ENCODE data around the gene DIAPH3.

Gene DIAPH3

DNA sequence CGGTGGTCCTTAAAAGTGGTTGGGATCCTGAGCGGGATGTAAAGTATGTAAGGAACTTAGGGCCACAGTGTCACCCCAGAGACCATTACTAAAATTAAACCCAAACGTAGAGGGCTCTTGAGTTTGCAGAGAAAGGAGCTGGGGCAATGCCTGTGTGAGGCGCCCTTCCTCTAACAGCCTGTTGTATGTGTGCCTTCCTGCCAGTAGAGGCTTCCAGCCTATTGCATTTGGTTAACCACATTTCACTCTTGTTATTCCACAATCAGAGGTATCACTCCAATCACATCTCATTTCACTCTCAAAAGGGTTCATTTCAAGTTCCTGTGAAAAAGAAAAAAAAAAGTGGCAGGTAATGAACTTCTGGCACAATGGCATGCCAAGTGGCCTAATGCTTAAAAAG, 29.4 kb downstream of the DIAPH3 start:
- WGBS, 2 experiments: 77 to 80% methylated on average over 4 of the region's 4 CpGs
- Histone ChIP-seq H3K36me3 (ENCODE audit: control insufficient read depth, insufficient read depth, low read length) (no peaks in the 10 kb centered on the region), H3K27me3 (ENCODE audit: control insufficient read depth, insufficient read depth, low read length, poor library complexity, severe bottlenecking) (no peaks in the 10 kb centered on the region)

GRCh38 chr13:60121337-60121687, 42.4 kb downstream of the DIAPH3 start:
- H3K27ac ChIP-seq (ENCODE audit: insufficient read depth, low read depth, low read length, poor library complexity, severe bottlenecking): no peak overlapping the region
- no peak overlapping the region for H3K4me3 ChIP-seq (ENCODE audit: insufficient read depth, low read depth, low read length)
- no peaks in the 10 kb centered on the region for H3K27me3 ChIP-seq (ENCODE audit: control insufficient read depth, insufficient read depth, low read length, poor library complexity, severe bottlenecking)
- H3K36me3 ChIP-seq (ENCODE audit: control insufficient read depth, insufficient read depth, low read length): no peaks in the 10 kb centered on the region
- H3K4me1 ChIP-seq (ENCODE audit: control insufficient read depth, insufficient read depth, low read length): no peaks in the 10 kb centered on the region
- 92 to 97% methylated on average over 3 of the region's 3 CpGs for WGBS, 2 experiments
- H3K9me3 ChIP-seq (ENCODE audit: control insufficient read depth, low read length): no peaks in the 10 kb centered on the region

More for the DNA sequence above, 29.4 kb downstream of the DIAPH3 start:
- H3K4me1 ChIP-seq (ENCODE audit: control insufficient read depth, insufficient read depth, low read length): no peaks in the 10 kb centered on the region
- no peak overlapping the region for H3K27ac ChIP-seq (ENCODE audit: insufficient read depth, low read depth, low read length, poor library complexity, severe bottlenecking)
- H3K4me3 ChIP-seq (ENCODE audit: insufficient read depth, low read depth, low read length): no peak overlapping the region
- H3K9me3 ChIP-seq (ENCODE audit: control insufficient read depth, low read length): no peaks in the 10 kb centered on the region

- no peaks in the 10 kb centered on the region for H3K4me1 ChIP-seq (ENCODE audit: control insufficient read depth, insufficient read depth, low read length)
- H3K4me3 ChIP-seq (ENCODE audit: insufficient read depth, low read depth, low read length): no peak overlapping the region
- H3K9me3 ChIP-seq (ENCODE audit: control insufficient read depth, low read length): no peaks in the 10 kb centered on the region
- no peaks in the 10 kb centered on the region for H3K36me3 ChIP-seq (ENCODE audit: control insufficient read depth, insufficient read depth, low read length)
- no peaks in the 10 kb centered on the region for H3K27me3 ChIP-seq (ENCODE audit: control insufficient read depth, insufficient read depth, low read length, poor library complexity, severe bottlenecking)
- WGBS, 2 experiments: 94 to 97% methylated on average over 4 of the region's 6 CpGs
- no peak overlapping the region for H3K27ac ChIP-seq (ENCODE audit: insufficient read depth, low read depth, low read length, poor library complexity, severe bottlenecking)
Observed at GRCh38 chr13:60120617-60121336, 43.0 kb downstream of the DIAPH3 start.

DNA sequence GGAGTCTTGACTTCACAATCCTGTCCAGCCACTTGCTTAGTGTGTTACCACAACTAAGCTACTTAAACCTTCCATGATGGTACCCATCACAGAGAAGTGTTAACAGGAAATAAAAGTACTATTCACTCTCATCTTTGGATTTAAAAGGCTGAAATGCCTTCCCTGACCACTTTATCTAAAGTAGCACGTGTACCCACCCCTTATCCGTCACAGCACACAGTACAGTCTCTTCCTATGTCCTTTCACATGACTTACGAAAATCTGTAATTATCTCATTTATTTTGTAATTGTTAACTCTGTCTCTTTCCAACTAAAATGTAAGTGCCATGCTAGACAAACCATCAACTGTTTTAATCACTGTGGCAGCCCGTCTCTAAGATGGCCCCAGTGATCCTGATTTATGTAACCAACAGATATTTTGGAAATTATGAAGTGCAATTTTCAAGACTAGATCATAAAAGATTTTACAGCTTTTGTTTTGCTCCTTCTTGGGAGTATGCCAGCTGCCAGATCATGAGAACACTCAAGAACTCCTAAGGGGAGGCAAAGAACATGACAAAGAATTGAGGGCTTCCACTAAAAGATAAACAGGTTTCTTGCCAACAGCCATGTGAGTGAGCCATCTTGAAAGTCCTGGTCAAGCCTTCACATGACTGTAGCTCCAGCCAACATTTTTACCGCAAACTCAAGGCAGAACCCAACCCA, 44.9 kb downstream of the DIAPH3 start:
- WGBS, 2 experiments: 89 to 90% methylated on average over 4 to 5 of the region's 5 CpGs
- H3K27ac ChIP-seq (ENCODE audit: insufficient read depth, low read depth, low read length, poor library complexity, severe bottlenecking): no peak overlapping the region
- H3K4me1 ChIP-seq (ENCODE audit: control insufficient read depth, insufficient read depth, low read length): no peaks in the 10 kb centered on the region
- H3K9me3 ChIP-seq (ENCODE audit: control insufficient read depth, low read length): no peaks in the 10 kb centered on the region
- H3K4me3 ChIP-seq (ENCODE audit: insufficient read depth, low read depth, low read length): no peak overlapping the region
- H3K27me3 ChIP-seq (ENCODE audit: control insufficient read depth, insufficient read depth, low read length, poor library complexity, severe bottlenecking): no peaks in the 10 kb centered on the region
- H3K36me3 ChIP-seq (ENCODE audit: control insufficient read depth, insufficient read depth, low read length): no peaks in the 10 kb centered on the region

GRCh38 chr13:60114499-60115028, 49.2 kb downstream of the DIAPH3 start:
- WGBS, 2 experiments: 100% methylated on average over 1 of the region's 1 CpG
- peaks cover 5% of the 10 kb centered on the region for H3K36me3 ChIP-seq (ENCODE audit: control insufficient read depth, insufficient read depth, low read length)
- no peak overlapping the region for H3K4me3 ChIP-seq (ENCODE audit: insufficient read depth, low read depth, low read length)

DNA sequence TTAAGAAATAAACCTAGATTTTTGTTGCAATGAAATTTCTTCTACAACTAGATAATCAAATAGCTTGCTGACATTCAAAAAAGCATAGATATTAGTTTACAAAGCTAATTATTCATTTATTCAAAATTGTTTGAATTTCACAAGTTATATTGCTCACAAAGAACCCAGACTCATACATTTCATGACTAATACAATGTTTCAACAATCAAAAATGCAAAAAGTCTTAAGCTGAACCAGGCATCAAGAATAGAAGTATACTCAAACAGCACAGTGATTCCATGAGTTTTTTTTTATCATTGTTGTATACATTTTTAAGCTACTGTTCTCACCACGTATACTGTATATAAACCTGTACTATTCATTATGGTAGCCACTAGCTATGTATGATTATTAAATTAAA, 51.0 kb downstream of the DIAPH3 start:
- Histone ChIP-seq H3K4me1 (ENCODE audit: control insufficient read depth, insufficient read depth, low read length) (no peaks in the 10 kb centered on the region), H3K27me3 (ENCODE audit: control insufficient read depth, insufficient read depth, low read length, poor library complexity, severe bottlenecking) (no peaks in the 10 kb centered on the region), H3K36me3 (ENCODE audit: control insufficient read depth, insufficient read depth, low read length) (peaks cover 5% of the 10 kb centered on the region), H3K9me3 (ENCODE audit: control insufficient read depth, low read length) (no peaks in the 10 kb centered on the region), H3K27ac (ENCODE audit: insufficient read depth, low read depth, low read length, poor library complexity, severe bottlenecking) (no peak overlapping the region), H3K4me3 (ENCODE audit: insufficient read depth, low read depth, low read length) (no peak overlapping the region)
- WGBS, 2 experiments: no CpG with 5 or more reads among the region's 1 CpG

More at GRCh38 chr13:60114499-60115028, 49.2 kb downstream of the DIAPH3 start:
- Histone ChIP-seq H3K9me3 (ENCODE audit: control insufficient read depth, low read length) (no peaks in the 10 kb centered on the region), H3K27me3 (ENCODE audit: control insufficient read depth, insufficient read depth, low read length, poor library complexity, severe bottlenecking) (no peaks in the 10 kb centered on the region), H3K27ac (ENCODE audit: insufficient read depth, low read depth, low read length, poor library complexity, severe bottlenecking) (no peak overlapping the region), H3K4me1 (ENCODE audit: control insufficient read depth, insufficient read depth, low read length) (no peaks in the 10 kb centered on the region)

DNA sequence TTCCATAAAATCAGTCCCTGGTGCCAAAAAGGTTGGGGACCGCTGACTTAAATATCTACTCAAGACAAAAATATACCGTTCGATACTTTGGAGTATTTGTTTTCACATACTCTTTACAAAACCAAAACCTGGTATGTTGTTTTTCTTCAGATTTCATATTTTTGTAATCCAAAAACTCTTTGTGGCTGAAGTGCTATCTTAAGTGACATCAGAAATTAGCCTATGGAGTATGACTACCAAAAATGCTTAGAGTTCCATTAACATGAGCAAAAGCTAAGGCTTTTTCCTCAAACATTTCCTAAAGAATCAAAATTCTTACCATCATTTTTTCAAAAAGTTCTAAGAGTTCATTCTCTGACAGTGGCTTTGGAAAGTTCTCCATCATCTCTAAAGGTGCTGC, 52.0 kb downstream of the DIAPH3 start:
- Histone ChIP-seq H3K4me3 (ENCODE audit: insufficient read depth, low read depth, low read length) (no peak overlapping the region), H3K27me3 (ENCODE audit: control insufficient read depth, insufficient read depth, low read length, poor library complexity, severe bottlenecking) (no peaks in the 10 kb centered on the region), H3K36me3 (ENCODE audit: control insufficient read depth, insufficient read depth, low read length) (peaks cover 5% of the 10 kb centered on the region), H3K27ac (ENCODE audit: insufficient read depth, low read depth, low read length, poor library complexity, severe bottlenecking) (no peak overlapping the region), H3K4me1 (ENCODE audit: control insufficient read depth, insufficient read depth, low read length) (no peaks in the 10 kb centered on the region), H3K9me3 (ENCODE audit: control insufficient read depth, low read length) (no peaks in the 10 kb centered on the region)
- WGBS, 2 experiments: 90 to 99% methylated on average over 3 of the region's 3 CpGs

GRCh38 chr13:60109285-60109684, 54.4 kb downstream of the DIAPH3 start:
- 91% methylated on average over 2 of the region's 3 CpGs; no CpG with 5 or more reads in 1 of the 2 experiments for WGBS, 2 experiments
- Histone ChIP-seq H3K36me3 (ENCODE audit: control insufficient read depth, insufficient read depth, low read length) (peaks cover 5% of the 10 kb centered on the region), H3K27me3 (ENCODE audit: control insufficient read depth, insufficient read depth, low read length, poor library complexity, severe bottlenecking) (no peaks in the 10 kb centered on the region), H3K4me1 (ENCODE audit: control insufficient read depth, insufficient read depth, low read length) (no peaks in the 10 kb centered on the region), H3K9me3 (ENCODE audit: control insufficient read depth, low read length) (no peaks in the 10 kb centered on the region), H3K4me3 (ENCODE audit: insufficient read depth, low read depth, low read length) (no peak overlapping the region), H3K27ac (ENCODE audit: insufficient read depth, low read depth, low read length, poor library complexity, severe bottlenecking) (no peak overlapping the region)

DNA sequence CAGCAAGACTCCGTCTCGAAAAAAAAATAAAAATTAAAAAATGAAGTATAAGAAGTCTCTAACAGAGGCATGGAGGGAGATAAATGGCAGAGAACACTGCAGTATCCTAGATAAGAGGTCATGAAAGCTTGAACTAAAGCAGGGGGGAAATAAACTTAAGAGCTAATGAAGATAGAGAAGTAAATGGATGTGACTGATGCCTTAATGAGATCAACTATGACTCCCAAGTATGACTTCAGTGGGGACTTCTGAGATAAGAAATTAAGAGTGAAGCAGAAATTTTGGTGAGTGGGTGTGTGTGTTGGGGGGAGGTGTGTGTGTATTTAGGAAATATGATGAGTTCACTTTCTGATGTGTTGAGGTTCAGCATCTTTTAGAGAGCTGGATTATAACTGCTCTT, 55.1 kb downstream of the DIAPH3 start:
- Histone ChIP-seq H3K4me3 (ENCODE audit: insufficient read depth, low read depth, low read length) (no peak overlapping the region), H3K27ac (ENCODE audit: insufficient read depth, low read depth, low read length, poor library complexity, severe bottlenecking) (no peak overlapping the region), H3K9me3 (ENCODE audit: control insufficient read depth, low read length) (no peaks in the 10 kb centered on the region), H3K36me3 (ENCODE audit: control insufficient read depth, insufficient read depth, low read length) (peaks cover 5% of the 10 kb centered on the region), H3K27me3 (ENCODE audit: control insufficient read depth, insufficient read depth, low read length, poor library complexity, severe bottlenecking) (no peaks in the 10 kb centered on the region), H3K4me1 (ENCODE audit: control insufficient read depth, insufficient read depth, low read length) (no peaks in the 10 kb centered on the region)
- 95 to 96% methylated on average over 2 of the region's 2 CpGs for WGBS, 2 experiments

DNA sequence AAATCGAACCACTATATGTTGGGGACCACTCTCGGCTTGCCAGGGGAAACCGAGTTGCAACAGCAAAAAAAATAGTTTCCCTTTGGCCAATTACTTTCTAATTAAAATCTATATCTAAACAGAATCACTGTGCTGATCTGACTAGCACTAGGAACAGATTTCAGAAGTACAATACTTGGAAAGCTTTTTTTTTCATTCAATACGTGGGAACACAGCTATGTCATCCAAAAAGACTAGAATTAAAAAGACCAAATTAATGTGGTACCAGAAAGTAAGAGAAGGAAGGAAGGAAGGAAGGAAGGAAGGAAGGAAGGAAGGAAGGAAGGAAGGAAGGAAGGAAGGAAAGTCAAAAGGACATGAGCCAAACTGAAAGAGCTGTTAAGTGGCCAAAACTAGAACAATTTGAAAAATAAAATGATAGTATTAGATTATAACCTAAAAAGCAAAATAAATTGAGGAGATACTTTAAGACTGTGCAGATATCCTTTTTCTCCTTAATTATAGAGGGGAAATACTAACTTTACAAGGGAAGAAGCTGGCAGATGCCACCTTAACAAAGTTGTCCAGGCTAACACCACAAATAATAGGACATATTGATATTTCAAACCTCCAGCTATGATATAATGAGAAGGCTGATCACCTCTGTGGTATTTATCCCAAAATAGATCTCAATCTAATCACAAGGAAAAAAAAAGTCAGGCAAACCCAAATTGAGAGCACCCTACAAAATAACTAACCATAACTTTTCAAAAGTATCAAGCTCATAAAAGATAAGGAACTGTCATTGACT, 63.9 kb downstream of the DIAPH3 start:
- H3K36me3 ChIP-seq (ENCODE audit: control insufficient read depth, insufficient read depth, low read length): no peaks in the 10 kb centered on the region
- H3K27me3 ChIP-seq (ENCODE audit: control insufficient read depth, insufficient read depth, low read length, poor library complexity, severe bottlenecking): no peaks in the 10 kb centered on the region
- H3K4me3 ChIP-seq (ENCODE audit: insufficient read depth, low read depth, low read length): no peak overlapping the region
- H3K9me3 ChIP-seq (ENCODE audit: control insufficient read depth, low read length): no peaks in the 10 kb centered on the region
- H3K27ac ChIP-seq (ENCODE audit: insufficient read depth, low read depth, low read length, poor library complexity, severe bottlenecking): no peak overlapping the region
- no peaks in the 10 kb centered on the region for H3K4me1 ChIP-seq (ENCODE audit: control insufficient read depth, insufficient read depth, low read length)
- 98% methylated on average over 3 to 4 of the region's 4 CpGs for WGBS, 2 experiments

All from ectodermal cell (in vitro differentiated cells).